NCI-H748 (cell line): Measurements from ENCODE around the gene CNTLN.
"Not testable (repeated sequence)": the region's sequence is repeated elsewhere in the genome, so short reads cannot be mapped to it uniquely, and the experiment has no call there.

Experiments used
- DNase-seq: peaks from one replicate; lab custom pipeline; 2025; ENCODE audit not compliant: unreplicated experiment; lab: John Stamatoyannopoulos, UW

The CNTLN gene

GRCh38 chr9:17486396-17486795 is 351.6 kb downstream of the CNTLN start:
- DNase-seq: no peak

- DNase-seq: no peak
Measured at GRCh38 chr9:17487467-17487866, 352.6 kb downstream of the CNTLN start.

- DNase-seq: peak; percentile 35
Measured at GRCh38 chr9:17488662-17489061, 353.8 kb downstream of the CNTLN start.

- DNase-seq: no peak
Measured at GRCh38 chr9:17490110-17490509, 355.3 kb downstream of the CNTLN start.

- DNase-seq: no peak
Measured at GRCh38 chr9:17491780-17492179, 356.9 kb downstream of the CNTLN start.

GRCh38 chr9:17503196-17503595 is 368.4 kb downstream of the CNTLN start:
- DNase-seq: no peak

GRCh38 chr9:17509151-17509550 is 374.3 kb downstream of the CNTLN start:
- DNase-seq: peak; percentile 8

- DNase-seq: no peak
Measured at GRCh38 chr9:17509701-17510100, 374.9 kb downstream of the CNTLN start.

- peak; percentile 39 for DNase-seq
Measured at GRCh38 chr9:17519761-17520160, 384.9 kb downstream of the CNTLN start.

- DNase-seq: peak; percentile 75
Measured at GRCh38 chr9:17520268-17521064, 385.6 kb downstream of the CNTLN start.

- DNase-seq: peak; percentile 45
Measured at GRCh38 chr9:17521100-17521855, 386.4 kb downstream of the CNTLN start.

- DNase-seq: not testable (repeated sequence)
Measured at GRCh38 chr9:17526726-17527125, 391.9 kb downstream of the CNTLN start.

GRCh38 chr9:17528859-17529258 is 394.0 kb downstream of the CNTLN start:
- peak; percentile 47 for DNase-seq

- DNase-seq: peak; percentile 52
Measured at GRCh38 chr9:17531642-17532254, 396.9 kb downstream of the CNTLN start.

GRCh38 chr9:17532461-17532860 is 397.6 kb downstream of the CNTLN start:
- peak; percentile 50 for DNase-seq

GRCh38 chr9:17535176-17535575 is 400.3 kb downstream of the CNTLN start:
- no peak for DNase-seq

GRCh38 chr9:17536027-17536426 is 401.2 kb downstream of the CNTLN start:
- DNase-seq: no peak

GRCh38 chr9:17551023-17551422 is 416.2 kb downstream of the CNTLN start:
- DNase-seq: no peak
